ENCODE measurements around the gene GRID2. TPM values are rescaled to one million over a fixed set of nuclear protein-coding genes. Genes with fewer than 3 reads are reported as not detected.

Gene GRID2
- total and polyA plus RNA-seq, 9 of the 15 experiments (the other 6 are each of a cell fraction or from before 2014, with no cell fraction given): 0.04 TPM; not detected in 7

- no peak for TF ChIP-seq ZC3H4 (CRISPR knock-in tag; IDR thresholded peaks at IDR 0.05; ENCODE audit: borderline replicate concordance)
- TF ChIP-seq SIRT6 (IDR thresholded peaks at IDR 0.05; ENCODE audit: low read depth, low read length): no peak
- TF ChIP-seq DNMT1 (IDR thresholded peaks at IDR 0.05): no peak
- no peak for TF ChIP-seq ZBTB7A (IDR thresholded peaks at IDR 0.05; ENCODE audit: borderline replicate concordance, control insufficient read depth, low read depth, low read length)
- TF ChIP-seq ELF1 (tag; IDR thresholded peaks at IDR 0.05): no peak
- TF ChIP-seq FOS (IDR thresholded peaks at IDR 0.05; ENCODE audit: extremely low read depth, insufficient read length): no peak
- TF ChIP-seq COPS2 (conservative IDR thresholded peaks at IDR 0.05): no peak
- TF ChIP-seq EWSR1 (IDR thresholded peaks at IDR 0.05; ENCODE audit: borderline replicate concordance, low read depth, partially characterized antibody): no peak
- no peak for TF ChIP-seq GABPA (tag; conservative IDR thresholded peaks at IDR 0.05; ENCODE audit: low read depth)
- TF ChIP-seq MTA2 (IDR thresholded peaks at IDR 0.05; ENCODE audit: low read depth): no peak
- TF ChIP-seq ZBED1 (IDR thresholded peaks at IDR 0.05): no peak
- TF ChIP-seq DACH1 (IDR thresholded peaks at IDR 0.05; ENCODE audit: partially characterized antibody): no peak
- no peak for TF ChIP-seq ZNF77 (CRISPR knock-in tag; IDR thresholded peaks at IDR 0.05)
- no peak for TF ChIP-seq NR3C1 (CRISPR knock-in tag; IDR thresholded peaks at IDR 0.05)
- TF ChIP-seq BCLAF1 (IDR thresholded peaks at IDR 0.05; ENCODE audit: borderline replicate concordance in 1 of 2, control insufficient read depth in 1 of 2, low read depth in 2 of 2, low read length in 1 of 2): no peak
- no peak for TF ChIP-seq ZBTB2 (IDR thresholded peaks at IDR 0.05)
- TF ChIP-seq SAFB (IDR thresholded peaks at IDR 0.05; ENCODE audit: borderline replicate concordance, low read depth, low read length): no peak
- no peak for TF ChIP-seq FOXA1 (IDR thresholded peaks at IDR 0.05; ENCODE audit: borderline replicate concordance)
- no peak for TF ChIP-seq NR0B1 (IDR thresholded peaks at IDR 0.05; ENCODE audit: partially characterized antibody)
- no peak for TF ChIP-seq YBX1 (IDR thresholded peaks at IDR 0.05)
- ChIA-PET CTCF (ENCODE audit: low intra/inter-chr PET ratio) (no interaction called here), POLR2A (no interaction called here)
- 0 out of 2 replicates have a peak, but pooled peaks cover 2% of the 10 kb centered on the region for H3K9me3 ChIP-seq (replicated peaks; ENCODE audit: control insufficient read depth, insufficient read depth, low read depth, low read length)
- DNase-seq (ENCODE audit: extremely low read depth in 1 of 4, low spot score in 3 of 4): no peak
- FAIRE-seq: no peak
- no peaks in the 10 kb centered on the region for H3K27me3 ChIP-seq (ENCODE audit: control insufficient read depth in 2 of 2, insufficient read depth in 2 of 2, low read length in 2 of 2)
- no peaks in the 10 kb centered on the region for H3K36me3 ChIP-seq (ENCODE audit: control insufficient read depth, insufficient read depth, low read length)
- H3K27ac ChIP-seq (ENCODE audit: extremely low read depth, low read depth, low read length): no peak overlapping the region
- no peak overlapping the region for H2AFZ ChIP-seq (ENCODE audit: low read depth, low read length)
- H3K79me2 ChIP-seq (ENCODE audit: control insufficient read depth, insufficient read depth, low read length): no peaks in the 10 kb centered on the region
- H3K4me1 ChIP-seq (replicated peaks in 1 of 2; ENCODE audit: control insufficient read depth in 2 of 2, insufficient read depth in 2 of 2, low read length in 2 of 2): no peaks in the 10 kb centered on the region
- in situ Hi-C loops (cut with MboI): no loop called here
- no peaks in the 10 kb centered on the region for H4K20me1 ChIP-seq (replicated peaks; ENCODE audit: control insufficient read depth, insufficient read depth, low read length)
- intact Hi-C loops (cut with micrococcal nuclease): no loop called here
- no peaks in the 10 kb centered on the region for H3K9me1 ChIP-seq (ENCODE audit: control insufficient read depth, insufficient read depth, low read length)
- no peak overlapping the region for H3K4me3 ChIP-seq
- BruUV-seq (replicated peaks): no TSS peak
- H3K4me2 ChIP-seq (ENCODE audit: insufficient read depth, low read length): no peak overlapping the region
- no peak for ATAC-seq
- H3K9ac ChIP-seq (ENCODE audit: insufficient read depth in 1 of 2, low read depth in 2 of 2, low read length in 2 of 2): no peak overlapping the region
These were observed 146.9 kb downstream of the GRID2 start for GRCh38 chr4:92450694-92451093.
